8988T (cell line): ENCODE results near the gene THUMPD3.

Experiments
- DNase-seq: peaks from one replicate; pipeline ENCODE4 v3.0.0; 2011

Gene THUMPD3

GRCh38 chr3:9361691-9362388, 1.0 kb upstream of the THUMPD3 start:
- no peak for DNase-seq

GRCh38 chr3:9369508-9369907, 6.7 kb downstream of the THUMPD3 start:
- DNase-seq = no peak

DNA sequence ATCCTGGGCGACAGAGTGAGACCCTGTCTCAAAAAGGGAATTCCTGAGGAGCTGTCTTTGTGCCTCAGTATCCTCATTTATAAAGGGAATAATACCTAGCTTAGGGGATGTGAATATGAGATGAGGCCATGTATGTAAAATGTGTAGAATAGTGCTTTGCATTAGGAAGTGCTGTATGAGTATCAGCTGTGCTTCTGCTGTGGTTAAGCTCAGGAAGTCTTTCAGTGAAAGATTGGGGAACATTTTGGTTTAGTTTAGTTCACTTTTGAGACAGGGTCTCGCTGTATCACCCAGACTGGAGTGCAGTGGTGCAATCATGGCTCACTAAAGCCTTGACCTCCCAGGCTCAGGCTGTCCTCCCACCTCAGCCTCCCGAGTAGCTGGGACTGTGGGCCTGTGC, 10.6 kb downstream of the THUMPD3 start:
- DNase-seq = no peak

GRCh38 chr3:9377981-9378380, 15.1 kb downstream of the THUMPD3 start:
- no peak for DNase-seq

- no peak for DNase-seq
These were observed 16.5 kb downstream of the THUMPD3 start for GRCh38 chr3:9379327-9379726.

DNA sequence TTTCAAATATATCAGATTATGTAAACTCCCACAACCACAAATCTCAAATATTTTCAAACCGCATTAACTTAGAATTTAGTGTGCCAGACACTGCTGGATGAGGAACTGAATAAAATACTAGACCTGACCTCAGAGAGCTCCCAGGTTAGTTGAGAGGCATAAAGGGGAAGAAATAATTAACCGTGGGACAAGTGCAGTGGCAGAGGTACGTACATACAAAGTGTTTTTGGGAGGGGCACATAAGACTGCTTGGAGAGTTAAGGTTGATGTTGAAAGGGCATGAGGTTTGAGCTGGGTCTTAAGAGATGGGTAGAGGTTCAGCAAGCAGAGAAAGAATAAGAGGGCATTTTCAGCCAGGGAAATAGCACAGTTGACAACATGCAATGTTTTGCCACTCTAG, 17.2 kb downstream of the THUMPD3 start:
- no peak for DNase-seq

DNA sequence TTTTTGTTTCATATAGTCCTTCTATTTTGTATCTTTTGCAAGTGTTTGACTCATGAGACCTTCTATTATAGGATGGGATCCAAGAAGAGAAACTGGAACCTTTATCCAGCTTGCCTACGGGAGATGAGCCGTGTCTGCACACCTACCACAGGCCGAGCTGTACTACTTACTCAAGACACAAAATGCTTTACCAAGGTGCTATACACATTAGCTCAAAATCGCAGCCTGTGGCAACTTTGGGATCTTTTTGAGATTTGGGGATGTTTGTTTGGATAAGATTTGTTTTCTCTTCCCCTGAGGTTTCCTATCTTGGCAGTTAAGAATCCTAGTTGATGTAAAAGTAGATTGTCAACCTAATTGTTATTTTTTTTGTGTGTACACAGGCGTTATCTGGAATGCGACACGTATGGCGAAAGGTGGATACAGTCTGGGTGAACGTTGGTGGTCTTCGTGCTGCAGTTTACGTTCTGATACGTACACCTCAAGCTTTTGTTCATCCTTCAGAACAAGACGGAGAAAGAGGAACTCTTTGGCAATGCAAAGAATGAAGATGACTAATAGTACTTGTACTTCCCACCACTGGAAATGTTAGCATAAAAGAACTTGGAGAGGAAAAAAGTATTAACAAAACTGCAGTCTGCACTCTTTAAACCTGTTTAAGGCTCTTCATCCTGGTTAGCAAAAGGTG, 21.4 kb downstream of the THUMPD3 start:
- DNase-seq = no peak

DNA sequence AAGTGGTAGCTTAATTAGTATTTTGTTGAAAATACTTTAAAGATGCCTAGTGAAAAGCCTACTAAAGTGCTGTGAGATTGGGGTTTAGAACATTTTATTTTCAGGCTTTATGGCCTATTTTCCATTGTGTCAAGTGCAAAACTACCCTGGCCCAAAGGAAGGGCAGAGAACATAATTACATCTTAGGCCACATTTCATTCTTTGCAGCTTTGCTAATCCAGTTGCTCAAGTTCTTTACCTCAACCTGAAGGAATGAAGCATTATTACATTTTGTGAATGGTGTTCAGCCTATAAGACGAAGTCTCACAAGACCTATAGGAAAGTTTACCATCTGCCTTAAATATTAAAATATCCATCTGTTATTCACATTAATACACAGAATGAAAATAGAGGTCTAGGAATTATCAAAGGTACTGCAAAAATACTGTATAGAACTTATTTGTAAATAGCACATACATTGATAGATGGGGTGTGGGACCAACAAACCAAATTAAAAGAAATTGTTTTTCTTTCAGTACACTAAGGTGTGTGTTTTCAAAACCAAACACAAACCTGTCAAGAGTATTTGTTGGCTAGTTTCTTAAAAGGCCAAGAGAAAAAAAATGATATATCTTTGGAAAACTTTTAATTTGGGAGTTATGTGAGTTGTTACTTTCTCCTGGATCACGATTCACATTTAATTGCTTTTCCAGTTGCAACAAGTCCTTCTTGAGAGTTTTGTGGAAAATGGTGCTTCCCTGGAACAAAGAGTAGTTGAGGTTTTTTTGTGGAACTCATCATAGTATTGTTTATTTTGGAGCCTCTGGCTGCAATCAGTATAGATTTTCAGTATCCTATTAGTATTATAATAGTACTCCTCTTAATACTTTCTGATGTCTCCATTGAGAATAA, 22.6 kb downstream of the THUMPD3 start:
- no peak for DNase-seq

DNA sequence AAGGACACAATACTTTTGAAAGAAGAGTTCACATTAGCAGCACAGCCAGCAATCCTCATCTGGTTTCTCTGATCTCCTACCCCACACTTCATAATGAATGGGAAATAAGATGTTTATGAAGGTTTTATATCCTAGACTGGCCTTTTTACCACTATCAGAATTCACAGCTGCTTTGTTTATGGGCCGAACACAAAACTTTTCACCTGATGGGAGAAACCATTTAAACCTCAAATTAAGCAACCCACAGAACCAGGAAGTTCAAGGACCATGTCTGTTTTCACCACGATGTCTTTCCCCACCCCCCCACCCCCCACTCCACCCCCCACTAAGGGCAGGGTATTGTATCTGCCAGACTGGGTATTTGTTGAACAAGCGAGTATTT, 23.2 kb downstream of the THUMPD3 start:
- DNase-seq = no peak

DNA sequence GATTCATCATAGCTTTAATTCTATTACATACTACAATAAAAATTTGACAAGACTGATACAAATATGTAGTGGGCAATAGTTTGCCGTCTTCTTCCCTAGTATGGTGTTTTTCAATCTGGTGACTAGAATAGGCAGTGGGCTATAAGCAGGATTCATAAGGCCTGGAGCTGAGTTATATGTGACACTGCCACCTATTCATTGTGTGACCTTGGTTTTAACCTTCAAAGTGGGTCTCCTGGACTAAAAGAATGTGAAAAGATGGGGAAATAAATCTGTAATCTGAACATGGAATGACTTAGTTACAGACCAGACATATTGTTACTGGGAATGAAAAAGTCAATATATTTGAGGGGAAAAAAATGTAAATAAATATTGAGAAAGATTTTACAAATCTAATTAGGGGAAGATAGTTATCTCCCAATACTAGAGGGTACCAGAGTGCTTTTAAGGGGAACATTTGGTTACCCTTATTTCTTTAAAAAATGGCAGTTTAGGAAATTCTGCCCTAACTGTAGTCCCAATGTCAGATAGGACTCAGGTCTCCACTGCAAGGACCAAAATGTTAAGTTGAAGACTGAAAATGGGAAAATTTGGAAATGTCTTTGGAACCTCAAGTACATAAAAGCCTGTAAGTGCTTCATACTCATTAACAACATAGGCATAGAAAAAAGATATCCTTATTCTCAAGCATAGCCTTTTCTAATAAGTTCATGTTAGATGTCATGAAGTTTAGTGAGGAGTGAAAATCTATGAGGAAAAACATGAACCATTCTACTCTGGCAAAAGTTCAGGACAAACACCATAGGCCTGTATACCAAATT, 23.9 kb downstream of the THUMPD3 start:
- no peak for DNase-seq

DNA sequence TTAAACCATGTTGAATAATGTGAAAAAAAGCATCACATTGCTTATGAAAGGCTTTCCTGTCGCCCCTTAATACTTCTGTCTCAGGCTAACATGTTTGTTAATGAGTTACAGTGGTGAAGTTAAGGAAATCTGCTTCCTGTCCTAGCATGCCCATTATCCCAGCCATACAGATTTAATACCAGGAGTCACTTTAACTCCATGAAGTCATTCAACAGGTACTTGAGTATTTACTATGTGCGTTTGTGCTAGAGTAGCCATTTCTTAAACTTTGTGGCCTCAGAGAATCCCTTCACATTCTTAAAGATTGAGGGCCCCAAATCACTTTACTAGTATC, 24.4 kb downstream of the THUMPD3 start:
- DNase-seq = no peak

DNA sequence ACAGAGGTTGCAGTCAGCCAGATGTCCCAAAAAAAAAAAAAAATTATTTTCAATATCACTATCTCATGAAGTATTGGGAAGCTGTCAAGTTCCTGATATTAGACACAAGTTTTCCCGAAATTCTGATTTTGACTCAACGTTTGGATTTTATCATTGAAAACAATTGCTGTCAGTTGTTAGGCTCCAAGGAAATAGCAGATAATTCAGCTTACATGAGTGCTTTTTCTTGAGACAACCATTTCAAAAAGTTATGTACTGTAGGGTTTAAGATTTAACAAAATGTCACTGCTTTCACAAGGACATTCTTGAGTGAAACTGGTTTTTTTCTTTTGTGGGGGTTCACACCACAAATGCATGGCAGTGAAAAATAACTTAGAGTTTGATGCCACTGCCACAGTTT, 25.3 kb downstream of the THUMPD3 start:
- no peak for DNase-seq

GRCh38 chr3:9388562-9389272, 25.9 kb downstream of the THUMPD3 start:
- no peak for DNase-seq

GRCh38 chr3:9390265-9390888, 27.5 kb downstream of the THUMPD3 start:
- no peak for DNase-seq

GRCh38 chr3:9392041-9392440, 29.2 kb downstream of the THUMPD3 start:
- DNase-seq = no peak

DNA sequence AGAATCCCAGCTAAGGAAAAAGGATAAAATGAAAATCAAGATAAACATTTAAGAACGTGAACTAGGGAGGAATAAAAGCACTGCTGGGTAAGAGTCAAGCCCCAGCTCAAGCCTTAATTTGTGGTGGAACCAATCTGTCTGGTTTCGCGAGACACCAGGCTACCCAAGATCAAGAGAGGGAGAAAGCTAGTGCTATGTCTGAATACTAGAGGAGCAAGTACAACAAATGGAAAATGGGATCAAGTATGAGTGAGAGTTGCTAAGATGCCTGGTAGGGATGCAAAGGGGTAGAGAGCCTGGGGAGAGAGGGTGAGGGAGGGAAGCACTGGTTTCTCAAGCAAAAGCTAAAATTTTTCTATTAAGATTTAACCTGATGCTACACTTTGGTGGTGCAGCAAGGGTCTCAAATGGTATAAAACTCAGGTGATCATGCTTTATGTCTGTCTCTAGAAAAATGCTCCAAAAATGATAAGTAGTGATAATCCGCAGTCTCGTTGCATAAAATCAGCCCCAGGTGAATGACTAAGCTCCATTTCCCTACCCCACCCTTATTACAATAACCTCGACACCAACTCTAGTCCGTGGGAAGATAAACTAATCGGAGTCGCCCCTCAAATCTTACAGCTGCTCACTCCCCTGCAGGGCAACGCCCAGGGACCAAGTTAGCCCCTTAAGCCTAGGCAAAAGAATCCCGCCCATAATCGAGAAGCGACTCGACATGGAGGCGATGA, 32.9 kb downstream of the THUMPD3 start:
- DNase-seq = no peak

- DNase-seq = peak; percentile 76
These were observed 33.4 kb downstream of the THUMPD3 start for GRCh38 chr3:9396301-9396631.

DNA sequence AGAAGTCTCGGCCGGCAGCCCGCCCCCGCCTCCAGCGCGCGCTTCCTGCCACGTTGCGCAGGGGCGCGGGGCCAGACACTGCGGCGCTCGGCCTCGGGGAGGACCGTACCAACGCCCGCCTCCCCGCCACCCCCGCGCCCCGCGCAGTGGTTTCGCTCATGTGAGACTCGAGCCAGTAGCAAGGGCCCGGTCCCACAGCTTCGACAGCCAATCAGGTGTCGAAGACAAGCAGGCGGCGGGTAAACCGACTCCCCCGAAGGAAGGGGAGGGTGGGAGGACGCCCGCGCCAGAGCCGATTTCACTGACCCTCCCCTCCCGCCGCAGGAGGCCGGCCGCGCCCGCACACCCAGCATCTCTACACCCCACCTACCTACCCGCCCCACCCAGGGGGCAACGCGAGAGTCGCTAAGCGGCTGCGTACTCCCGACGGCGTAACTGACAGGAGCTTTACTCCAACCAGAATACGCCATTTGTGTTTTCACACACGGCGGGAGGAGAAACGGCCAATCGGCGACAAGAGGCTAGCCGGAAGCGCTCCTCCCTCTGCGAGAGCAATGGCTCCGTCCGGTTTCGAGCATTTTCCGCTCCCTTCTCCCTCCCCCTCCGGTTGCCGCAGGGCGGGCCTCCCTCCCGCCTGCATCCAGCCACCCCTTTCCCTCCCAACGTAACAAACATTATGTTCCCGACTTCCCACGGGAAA, 33.9 kb downstream of the THUMPD3 start:
- peak; percentile 84 for DNase-seq

- peak; percentile 98 for DNase-seq
These were observed 34.6 kb downstream of the THUMPD3 start, which contains the start of gene SETD5 for GRCh38 chr3:9397332-9397905. Gene SETD5, plus strand, starts transcription at chr3:9397615. Its CDS starts 31,324 bp downstream, at chr3:9428939.
